Measurements from ENCODE around the gene C11orf54. TPM values are rescaled to one million over a fixed set of nuclear protein-coding genes. Genes with fewer than 3 reads are reported as not detected.
A peak's percentile ranks its signal among the peaks of the same experiment; 100 is the strongest.

The C11orf54 gene
- total RNA-seq, 2 donors from 2014 or later, result 43.8 to 72.8 TPM

DNA sequence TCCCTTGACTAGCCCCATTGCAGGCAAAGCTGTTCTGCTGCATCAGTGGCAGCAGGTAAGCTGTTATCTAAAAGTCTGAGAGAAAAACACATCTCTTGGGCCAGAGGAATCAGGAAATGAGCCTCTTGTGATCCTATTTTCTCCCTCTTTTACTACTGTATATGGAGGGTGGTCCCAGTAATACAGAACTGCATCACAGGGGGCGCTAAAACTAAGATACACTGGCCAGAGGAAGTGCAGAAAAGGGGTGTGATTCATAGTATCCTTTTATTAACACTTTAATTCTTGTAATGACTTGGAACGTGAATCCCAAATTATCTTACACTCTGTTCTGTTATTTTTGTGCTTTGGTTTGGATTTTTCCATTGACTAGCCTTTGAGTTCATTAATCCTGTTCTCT is 33.8 kb downstream of the C11orf54 start:
- intact Hi-C loops (cut with DNase I), result no loop called here
- H3K36me3 ChIP-seq, result no peaks in the 10 kb centered on the region
- H3K4me3 ChIP-seq, result no peak overlapping the region
- no peaks in the 10 kb centered on the region for H3K9me3 ChIP-seq
- no peaks in the 10 kb centered on the region for H3K27me3 ChIP-seq (replicated peaks; ENCODE audit: insufficient read depth)
- TF ChIP-seq, protein P1, sequence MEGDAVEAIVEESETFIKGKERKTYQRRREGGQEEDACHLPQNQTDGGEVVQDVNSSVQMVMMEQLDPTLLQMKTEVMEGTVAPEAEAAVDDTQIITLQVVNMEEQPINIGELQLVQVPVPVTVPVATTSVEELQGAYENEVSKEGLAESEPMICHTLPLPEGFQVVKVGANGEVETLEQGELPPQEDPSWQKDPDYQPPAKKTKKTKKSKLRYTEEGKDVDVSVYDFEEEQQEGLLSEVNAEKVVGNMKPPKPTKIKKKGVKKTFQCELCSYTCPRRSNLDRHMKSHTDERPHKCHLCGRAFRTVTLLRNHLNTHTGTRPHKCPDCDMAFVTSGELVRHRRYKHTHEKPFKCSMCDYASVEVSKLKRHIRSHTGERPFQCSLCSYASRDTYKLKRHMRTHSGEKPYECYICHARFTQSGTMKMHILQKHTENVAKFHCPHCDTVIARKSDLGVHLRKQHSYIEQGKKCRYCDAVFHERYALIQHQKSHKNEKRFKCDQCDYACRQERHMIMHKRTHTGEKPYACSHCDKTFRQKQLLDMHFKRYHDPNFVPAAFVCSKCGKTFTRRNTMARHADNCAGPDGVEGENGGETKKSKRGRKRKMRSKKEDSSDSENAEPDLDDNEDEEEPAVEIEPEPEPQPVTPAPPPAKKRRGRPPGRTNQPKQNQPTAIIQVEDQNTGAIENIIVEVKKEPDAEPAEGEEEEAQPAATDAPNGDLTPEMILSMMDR (IDR thresholded peaks at IDR 0.05), result no peak
- TF ChIP-seq POLR2AphosphoS5 (IDR thresholded peaks at IDR 0.05) (no peak), POLR2A (IDR thresholded peaks at IDR 0.05) (no peak)
- H3K4me1 ChIP-seq (replicated peaks), result no peaks in the 10 kb centered on the region
- H3K27ac ChIP-seq, result no peak overlapping the region
- 65% methylated on average over 2 of the region's 2 CpGs for WGBS
- no peak for DNase-seq (ENCODE audit: low spot score)

DNA sequence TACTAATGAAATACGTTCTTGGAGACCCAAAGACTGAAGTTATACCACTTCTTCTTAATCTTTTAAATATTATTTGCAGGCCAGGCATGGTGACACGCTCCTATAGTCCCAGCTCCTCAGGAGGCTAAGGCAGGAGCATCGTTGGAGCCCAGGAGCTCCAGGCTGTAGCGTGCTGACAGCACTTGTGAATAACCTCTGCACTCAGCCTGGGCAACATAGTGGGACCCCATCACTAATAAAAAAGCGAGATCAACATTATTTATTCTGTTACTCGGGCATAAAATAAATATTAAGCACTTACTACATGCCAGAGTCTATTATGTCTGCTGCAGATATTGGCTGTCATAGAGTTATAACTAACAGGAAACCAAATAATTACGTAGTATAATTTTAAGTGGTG is 41.9 kb downstream of the C11orf54 start:
- H3K4me3 ChIP-seq, result peak overlapping the region; percentile 86 to 93
- peak overlapping the region; percentile 92 to 96 for H3K27ac ChIP-seq
- no peak for DNase-seq (ENCODE audit: low spot score)
- no peaks in the 10 kb centered on the region for H3K27me3 ChIP-seq (replicated peaks; ENCODE audit: insufficient read depth)
- WGBS, result 45% methylated on average over 7 of the region's 7 CpGs
- intact Hi-C loops (cut with DNase I), result loop anchor here (5.0 to 10.0 kb wide), 2 partner anchors 41 to 119 kb away; partner anchors contain the start of genes C11orf54, CEP295 and TAF1D
- H3K4me1 ChIP-seq (replicated peaks), result peaks cover 10% of the 10 kb centered on the region
- TF ChIP-seq, protein P1 (IDR thresholded peaks at IDR 0.05), result no peak
- TF ChIP-seq POLR2AphosphoS5 (IDR thresholded peaks at IDR 0.05), result no peak
- TF ChIP-seq POLR2A (IDR thresholded peaks at IDR 0.05), result no peak
- no peaks in the 10 kb centered on the region for H3K9me3 ChIP-seq
- no peaks in the 10 kb centered on the region for H3K36me3 ChIP-seq

GRCh38 chr11:93783765-93784144 is 42.3 kb downstream of the C11orf54 start:
- peak overlapping the region; percentile 92 to 96 for H3K27ac ChIP-seq
- H3K4me1 ChIP-seq (replicated peaks), result peaks cover 10% of the 10 kb centered on the region
- TF ChIP-seq POLR2A (IDR thresholded peaks at IDR 0.05), result no peak
- no peak for TF ChIP-seq POLR2AphosphoS5 (IDR thresholded peaks at IDR 0.05)
- intact Hi-C loops (cut with DNase I), result loop anchor here (5.0 to 10.0 kb wide), 2 partner anchors 41 to 119 kb away; partner anchors contain the start of genes C11orf54, CEP295 and TAF1D
- DNase-seq (ENCODE audit: low spot score), result no peak
- H3K9me3 ChIP-seq, result no peaks in the 10 kb centered on the region
- H3K36me3 ChIP-seq, result no peaks in the 10 kb centered on the region
- WGBS, result 0% methylated on average over 10 of the region's 10 CpGs
- peak overlapping the region; percentile 86 to 93 for H3K4me3 ChIP-seq
- H3K27me3 ChIP-seq (replicated peaks; ENCODE audit: insufficient read depth), result no peaks in the 10 kb centered on the region

DNA sequence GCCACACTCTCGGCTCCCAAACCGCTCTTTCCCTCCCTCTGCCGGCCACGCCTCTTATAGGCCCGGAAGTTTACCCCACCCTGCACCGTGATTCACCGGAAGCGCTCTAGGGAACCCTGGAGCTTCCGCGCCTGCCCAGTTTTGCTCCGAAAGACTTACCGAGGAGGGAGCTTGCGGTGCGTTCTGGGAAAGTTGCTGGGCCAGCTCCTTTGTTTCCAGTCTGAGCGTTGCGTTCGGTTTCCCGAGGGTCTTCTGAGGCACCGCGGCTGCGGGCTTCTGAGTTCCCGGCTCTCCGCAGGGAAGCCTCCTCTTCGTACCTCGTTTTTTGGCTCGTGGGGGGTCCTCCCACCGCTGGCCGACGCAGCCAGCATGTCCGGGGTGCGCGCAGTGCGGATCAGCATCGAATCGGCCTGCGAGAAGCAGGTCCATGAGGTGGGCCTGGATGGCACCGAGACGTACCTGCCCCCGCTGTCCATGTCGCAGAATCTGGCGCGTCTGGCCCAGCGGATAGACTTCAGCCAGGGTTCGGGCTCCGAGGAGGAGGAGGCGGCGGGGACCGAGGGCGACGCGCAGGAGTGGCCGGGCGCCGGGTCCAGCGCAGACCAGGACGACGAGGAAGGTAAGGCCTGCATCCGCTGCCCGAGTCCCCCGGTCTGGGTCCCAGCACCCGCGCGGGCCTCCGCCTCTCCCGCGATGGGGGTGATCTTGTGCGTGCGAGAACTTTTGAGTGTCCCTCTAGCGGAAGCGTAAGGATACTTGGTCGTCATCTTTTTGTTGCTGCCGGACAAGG is 42.9 kb downstream of the C11orf54 start, which contains the start of gene MED17:
Gene MED17, plus strand, starts transcription at position 138 of the 790 bp plus-strand sequence. Its CDS starts 232 bp downstream, at position 370.
- H3K4me1 ChIP-seq (replicated peaks), result peaks cover 10% of the 10 kb centered on the region
- TF ChIP-seq, protein P1 (IDR thresholded peaks at IDR 0.05), result peak in 3 of 4 experiments; percentile 45 to 65 (median 56)
- TF ChIP-seq POLR2A (IDR thresholded peaks at IDR 0.05), result peak; percentile 88
- peak; percentile 98 for TF ChIP-seq POLR2AphosphoS5 (IDR thresholded peaks at IDR 0.05)
- intact Hi-C loops (cut with DNase I), result loop anchor here (5.0 to 10.0 kb wide), 2 partner anchors 42 to 120 kb away; partner anchors contain the start of genes C11orf54, CEP295 and TAF1D
- no peaks in the 10 kb centered on the region for H3K36me3 ChIP-seq
- no peaks in the 10 kb centered on the region for H3K27me3 ChIP-seq (replicated peaks; ENCODE audit: insufficient read depth)
- under 1% methylated on average over 72 of the region's 72 CpGs for WGBS
- DNase-seq (ENCODE audit: low spot score), result peak; percentile 92
- H3K9me3 ChIP-seq, result no peaks in the 10 kb centered on the region
- H3K4me3 ChIP-seq, result peak within 1 kb of the TSS; percentile 86 to 93
- peak within 1 kb of the TSS; percentile 92 to 96 for H3K27ac ChIP-seq

DNA sequence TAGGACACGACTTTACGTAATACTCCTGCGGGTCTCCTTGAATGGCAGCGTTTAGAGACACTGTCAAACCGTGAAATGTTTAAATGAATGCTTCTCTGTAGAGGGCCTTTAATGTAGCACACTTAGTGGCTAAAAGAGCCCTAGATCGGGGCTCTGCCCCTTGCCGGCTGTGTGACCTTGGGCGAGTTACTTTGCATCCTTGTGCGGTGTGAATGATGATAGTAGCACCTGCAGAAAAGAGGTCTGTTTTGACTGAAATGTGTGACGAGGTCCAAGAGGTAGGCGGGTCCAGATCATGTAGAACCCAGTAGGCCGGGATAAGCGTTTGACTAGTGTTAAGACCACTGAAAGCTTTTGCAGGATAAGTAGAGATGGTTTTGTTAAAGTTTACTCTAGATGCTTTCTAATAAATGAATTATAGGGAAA is 43.5 kb downstream of the C11orf54 start:
- Histone ChIP-seq H3K9me3 (no peaks in the 10 kb centered on the region), H3K36me3 (no peaks in the 10 kb centered on the region), H3K4me3 (peak overlapping the region; percentile 86 to 93), H3K27ac (peak overlapping the region; percentile 92 to 96), H3K27me3 (replicated peaks; ENCODE audit: insufficient read depth) (no peaks in the 10 kb centered on the region), H3K4me1 (replicated peaks) (peaks cover 10% of the 10 kb centered on the region)
- no peak for DNase-seq (ENCODE audit: low spot score)
- TF ChIP-seq POLR2AphosphoS5 (IDR thresholded peaks at IDR 0.05) (no peak), POLR2A (IDR thresholded peaks at IDR 0.05) (no peak)
- TF ChIP-seq, protein P1 (IDR thresholded peaks at IDR 0.05), result no peak
- intact Hi-C loops (cut with DNase I), result loop anchor here (5.0 to 10.0 kb wide), 2 partner anchors 43 to 120 kb away; partner anchors contain the start of genes C11orf54, CEP295 and TAF1D
- WGBS, result under 1% methylated on average over 13 of the region's 13 CpGs

All from prostate gland (tissue), 2 donors.